Neural cell (in vitro differentiated cells): ENCODE results near the gene APBA1.

Experiments
- CTCF ChIP-seq: fragments of 450-650 bp; IDR thresholded peaks from 2 replicates; pipeline ENCODE4 v1.5.1; 2014; ENCODE audit warnings: antibody characterized with exemption, mild to moderate bottlenecking, moderate library complexity; ENCODE audit not compliant: poor library complexity, severe bottlenecking
- MXI1 ChIP-seq: fragments of 450-650 bp; conservative IDR thresholded peaks from 2 replicates; pipeline ENCODE4 v1.6.1; 2014; ENCODE audit warnings: antibody characterized with exemption, mild to moderate bottlenecking; ENCODE audit not compliant: poor library complexity, severe bottlenecking

GRCh38 chr9:69443178-69443577, 229.0 kb downstream of the APBA1 start:
- TF ChIP-seq MXI1 (no peak), CTCF (no peak)
